ENCODE data around the gene KLHL10.

Gene KLHL10

DNA sequence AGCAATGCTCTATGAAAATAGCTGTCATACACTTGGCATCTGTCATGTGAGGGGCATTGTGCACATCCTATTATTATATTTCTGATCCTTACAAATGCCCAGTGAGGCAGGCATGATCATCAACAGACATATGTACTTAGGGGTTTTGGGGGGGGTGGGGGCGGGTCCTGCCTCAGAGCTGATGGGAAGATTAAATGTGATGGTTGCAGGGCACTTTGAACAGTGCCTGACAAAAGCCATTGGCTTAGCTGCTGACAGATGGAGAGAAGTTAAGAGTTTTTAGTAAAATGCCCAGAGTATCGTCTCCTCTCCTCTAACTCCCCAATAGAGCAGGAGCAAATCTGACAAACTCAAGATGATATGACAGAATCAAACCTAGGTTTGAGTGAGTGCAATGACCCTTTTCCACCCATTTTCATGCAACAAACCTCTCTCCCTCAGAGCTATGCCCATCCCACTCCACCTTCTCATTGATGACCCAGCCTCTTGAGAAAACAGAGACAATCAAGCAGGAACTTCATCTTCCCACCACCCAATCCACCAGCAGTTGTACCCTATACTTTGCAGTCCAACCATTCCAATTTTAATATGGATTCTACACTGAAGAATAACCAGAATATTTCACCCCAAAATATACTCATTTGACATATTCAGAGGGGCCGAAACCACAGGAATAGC, 22.8 kb downstream of the KLHL10 start:
- Histone ChIP-seq H3K9me2 (replicated peaks; ENCODE audit: insufficient read depth, low read length) (no peaks in the 10 kb centered on the region), H3K4me2 (ENCODE audit: low read depth, low read length) (no peak overlapping the region), H3K27ac (ENCODE audit: low read length) (no peak overlapping the region), H3F3A (ENCODE audit: insufficient read depth, low read length) (0 out of 2 replicates have a peak, but pooled peaks cover under 1% of the 10 kb centered on the region), H3K27me3 (replicated peaks; ENCODE audit: insufficient read depth, low read length) (no peaks in the 10 kb centered on the region), H3K9me3 (replicated peaks; ENCODE audit: insufficient read depth, low read length) (no peaks in the 10 kb centered on the region), H4K20me1 (ENCODE audit: insufficient read depth, low read length) (no peaks in the 10 kb centered on the region; the same call in 1 of the 2 replicates), H3K36me3 (replicated peaks; ENCODE audit: insufficient read depth, low read length) (no peaks in the 10 kb centered on the region), H3K4me1 (ENCODE audit: low read length) (peaks cover 6% of the 10 kb centered on the region; the same call in 1 of the 2 replicates), H3K4me3 (ENCODE audit: low read length) (no peak overlapping the region), H3K79me2 (ENCODE audit: low read length) (peaks cover 91% of the 10 kb centered on the region), H3K9ac (ENCODE audit: low read length) (no peak overlapping the region), H2AFZ (ENCODE audit: low read length) (no peak overlapping the region)
- no peak for DNase-seq
- TF ChIP-seq, protein P1, sequence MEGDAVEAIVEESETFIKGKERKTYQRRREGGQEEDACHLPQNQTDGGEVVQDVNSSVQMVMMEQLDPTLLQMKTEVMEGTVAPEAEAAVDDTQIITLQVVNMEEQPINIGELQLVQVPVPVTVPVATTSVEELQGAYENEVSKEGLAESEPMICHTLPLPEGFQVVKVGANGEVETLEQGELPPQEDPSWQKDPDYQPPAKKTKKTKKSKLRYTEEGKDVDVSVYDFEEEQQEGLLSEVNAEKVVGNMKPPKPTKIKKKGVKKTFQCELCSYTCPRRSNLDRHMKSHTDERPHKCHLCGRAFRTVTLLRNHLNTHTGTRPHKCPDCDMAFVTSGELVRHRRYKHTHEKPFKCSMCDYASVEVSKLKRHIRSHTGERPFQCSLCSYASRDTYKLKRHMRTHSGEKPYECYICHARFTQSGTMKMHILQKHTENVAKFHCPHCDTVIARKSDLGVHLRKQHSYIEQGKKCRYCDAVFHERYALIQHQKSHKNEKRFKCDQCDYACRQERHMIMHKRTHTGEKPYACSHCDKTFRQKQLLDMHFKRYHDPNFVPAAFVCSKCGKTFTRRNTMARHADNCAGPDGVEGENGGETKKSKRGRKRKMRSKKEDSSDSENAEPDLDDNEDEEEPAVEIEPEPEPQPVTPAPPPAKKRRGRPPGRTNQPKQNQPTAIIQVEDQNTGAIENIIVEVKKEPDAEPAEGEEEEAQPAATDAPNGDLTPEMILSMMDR (IDR thresholded peaks at IDR 0.05; ENCODE audit: low read length) = no peak
- TF ChIP-seq EZH2 (optimal IDR thresholded peaks at IDR 0.05; ENCODE audit: low read depth, low read length) (no peak), EZH2phosphoT487 (IDR thresholded peaks at IDR 0.05; ENCODE audit: low read length) (no peak)

DNA sequence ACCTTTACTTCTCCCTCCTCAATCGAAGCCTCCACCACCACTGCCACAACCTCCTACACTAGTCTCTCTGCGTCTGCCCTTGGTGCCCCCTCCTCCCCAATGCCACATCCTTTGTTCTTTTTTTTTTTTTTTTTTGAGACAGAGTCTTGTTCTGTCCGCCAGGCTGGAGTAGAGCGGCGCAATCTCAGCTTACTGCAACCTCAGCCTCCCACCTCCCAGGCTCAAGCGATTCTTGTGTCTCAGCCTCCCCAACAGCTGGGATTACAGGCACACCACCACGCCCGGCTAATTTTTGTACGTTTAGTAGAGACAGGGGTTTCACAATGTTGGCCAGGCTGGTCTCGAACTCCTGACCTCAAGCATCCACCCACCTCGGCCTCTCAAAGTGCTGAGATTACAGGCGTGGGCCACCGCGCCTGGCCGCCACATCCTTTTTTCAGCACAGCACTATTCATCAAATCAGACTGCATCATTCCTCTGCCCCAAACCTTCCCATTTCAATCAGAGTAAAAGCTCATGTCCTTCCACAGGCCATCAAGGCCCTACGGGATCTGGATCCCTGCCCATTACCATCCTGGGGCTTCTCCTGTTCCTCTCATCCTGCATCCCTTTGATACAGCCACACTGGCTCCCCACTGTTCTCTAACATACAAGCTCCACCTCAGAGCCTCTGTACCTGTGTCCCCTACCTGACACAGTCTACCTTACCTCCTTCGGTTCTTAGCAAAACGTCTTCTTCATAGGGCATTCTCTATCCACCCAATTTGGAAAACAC, 25.6 kb downstream of the KLHL10 start:
- Histone ChIP-seq H3K36me3 (replicated peaks; ENCODE audit: insufficient read depth, low read length) (no peaks in the 10 kb centered on the region), H3K4me2 (ENCODE audit: low read depth, low read length) (peak overlapping the region; percentile 51), H4K20me1 (ENCODE audit: insufficient read depth, low read length) (no peaks in the 10 kb centered on the region; the same call in 1 of the 2 replicates), H3K79me2 (ENCODE audit: low read length) (peaks cover 66% of the 10 kb centered on the region), H3K9ac (ENCODE audit: low read length) (no peak overlapping the region), H3K4me3 (ENCODE audit: low read length) (peak overlapping the region; percentile 94; the same call in 1 of the 2 replicates), H3K9me3 (replicated peaks; ENCODE audit: insufficient read depth, low read length) (no peaks in the 10 kb centered on the region), H3K27ac (ENCODE audit: low read length) (no peak overlapping the region), H3K4me1 (ENCODE audit: low read length) (peaks cover 6% of the 10 kb centered on the region; the same call in 1 of the 2 replicates), H3K9me2 (replicated peaks; ENCODE audit: insufficient read depth, low read length) (no peaks in the 10 kb centered on the region), H3K27me3 (replicated peaks; ENCODE audit: insufficient read depth, low read length) (no peaks in the 10 kb centered on the region), H3F3A (ENCODE audit: insufficient read depth, low read length) (peaks cover 3% of the 10 kb centered on the region; the same call in 1 of the 2 replicates), H2AFZ (ENCODE audit: low read length) (no peak overlapping the region)
- DNase-seq = no peak
- TF ChIP-seq, protein P1 (IDR thresholded peaks at IDR 0.05; ENCODE audit: low read length) = no peak
- TF ChIP-seq EZH2phosphoT487 (IDR thresholded peaks at IDR 0.05; ENCODE audit: low read length) = no peak
- no peak for TF ChIP-seq EZH2 (optimal IDR thresholded peaks at IDR 0.05; ENCODE audit: low read depth, low read length)

DNA sequence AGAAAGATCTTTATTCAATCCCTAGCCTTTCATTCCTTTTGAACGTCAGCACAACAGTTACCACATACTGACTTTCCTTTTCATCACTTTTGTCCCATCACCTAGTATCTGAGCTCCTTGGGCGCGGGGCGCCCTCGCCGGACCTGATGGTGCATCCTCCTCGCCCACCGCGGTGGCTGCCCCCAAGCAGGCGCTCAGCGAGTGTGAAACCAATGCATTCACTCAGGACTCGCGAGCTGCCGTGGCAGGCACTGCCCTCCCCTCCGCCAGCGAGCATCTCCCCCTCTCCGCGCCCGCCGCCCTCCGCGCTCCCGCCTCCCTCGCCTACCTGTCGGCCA, 26.8 kb downstream of the KLHL10 start:
- Histone ChIP-seq H4K20me1 (ENCODE audit: insufficient read depth, low read length) (no peaks in the 10 kb centered on the region; the same call in 1 of the 2 replicates), H3F3A (ENCODE audit: insufficient read depth, low read length) (peaks cover 3% of the 10 kb centered on the region; the same call in 1 of the 2 replicates), H3K79me2 (ENCODE audit: low read length) (peaks cover 56% of the 10 kb centered on the region), H3K27me3 (replicated peaks; ENCODE audit: insufficient read depth, low read length) (no peaks in the 10 kb centered on the region), H3K9me3 (replicated peaks; ENCODE audit: insufficient read depth, low read length) (no peaks in the 10 kb centered on the region), H3K9ac (ENCODE audit: low read length) (peak overlapping the region; percentile 93), H3K4me2 (ENCODE audit: low read depth, low read length) (peak overlapping the region; percentile 51), H3K4me1 (ENCODE audit: low read length) (peaks cover 6% of the 10 kb centered on the region; the same call in 1 of the 2 replicates), H3K9me2 (replicated peaks; ENCODE audit: insufficient read depth, low read length) (no peaks in the 10 kb centered on the region), H3K36me3 (replicated peaks; ENCODE audit: insufficient read depth, low read length) (no peaks in the 10 kb centered on the region), H3K4me3 (ENCODE audit: low read length) (peak overlapping the region; percentile 94), H2AFZ (ENCODE audit: low read length) (peak overlapping the region; percentile 96), H3K27ac (ENCODE audit: low read length) (peak overlapping the region; percentile 59; the same call in 1 of the 2 replicates)
- DNase-seq = no peak
- TF ChIP-seq EZH2 (optimal IDR thresholded peaks at IDR 0.05; ENCODE audit: low read depth, low read length) = no peak
- TF ChIP-seq, protein P1 (IDR thresholded peaks at IDR 0.05; ENCODE audit: low read length) = no peak
- TF ChIP-seq EZH2phosphoT487 (IDR thresholded peaks at IDR 0.05; ENCODE audit: low read length) = no peak
